ENCODE data around the gene SBF1. TPM values are rescaled to one million over a fixed set of nuclear protein-coding genes. Genes with fewer than 3 reads are reported as not detected.

SBF1 gene
- total and polyA plus RNA-seq, 2 donors (not counting 1 experiment from before 2014, with no cell fraction given): 110 to 254 TPM

- H3K4me1 ChIP-seq (ENCODE audit: control insufficient read depth in 2 of 2, insufficient read depth in 2 of 2, low read length in 2 of 2): peaks cover 13 to 24% of the 10 kb centered on the region in 2 donors
- DNase-seq (no peak), ATAC-seq (ENCODE audit: low read depth) (no peak)
- Mint-ChIP-seq H3K4me3 (no peak overlapping the region), H3K4me1 (peaks cover 24% of the 10 kb centered on the region), H3K27me3 (no peaks in the 10 kb centered on the region), H3K9me3 (ENCODE audit: insufficient read depth) (no peaks in the 10 kb centered on the region), H3K27ac (peak overlapping the region; percentile 75)
- no peak overlapping the region for H2AFZ ChIP-seq (ENCODE audit: insufficient read depth, low read depth, low read length, poor library complexity, severe bottlenecking)
- CTCF ChIA-PET: interaction anchor here (0.8 to 1.7 kb wide), 3 partner anchors 24 to 52 kb away, joined by 3 to 9 read pairs (median 4); no protein-coding TSS in a partner anchor
- H3K79me2 ChIP-seq (ENCODE audit: control insufficient read depth, insufficient read depth, low read length): no peaks in the 10 kb centered on the region
- H3K9me3 ChIP-seq (ENCODE audit: control extremely low read depth in 1 of 3, control insufficient read depth in 2 of 3, insufficient read depth in 1 of 3, low read length in 2 of 3): no peaks in the 10 kb centered on the region
- H3K27ac ChIP-seq (ENCODE audit: low read length in 2 of 2): peak overlapping the region in 1 of 2 donors; percentile 68
- 86% methylated on average over 11 of the region's 17 CpGs for WGBS (ENCODE audit: insufficient coverage)
- TF ChIP-seq CTCF (IDR thresholded peaks at IDR 0.05) (no peak), EZH2 (IDR thresholded peaks at IDR 0.05; ENCODE audit: borderline replicate concordance, insufficient read depth, low read depth, low read length, poor library complexity, severe bottlenecking) (no peak)
- H3K4me3 ChIP-seq (ENCODE audit: control extremely low read depth in 1 of 5, extremely low read depth in 1 of 5, insufficient read depth in 1 of 5, low read depth in 2 of 5, low read length in 4 of 5): no peak overlapping the region
- no peak overlapping the region for H3K9ac ChIP-seq (ENCODE audit: low read length)
- H3K4me2 ChIP-seq (replicated peaks; ENCODE audit: low read depth, low read length, poor library complexity, severe bottlenecking): peak overlapping the region; percentile 33
- H3K27me3 ChIP-seq (replicated peaks in 1 of 4; ENCODE audit: control extremely low read depth in 1 of 4, control insufficient read depth in 3 of 4, insufficient read depth in 4 of 4, low read length in 3 of 4): no peaks in the 10 kb centered on the region
- H4K20me1 ChIP-seq (ENCODE audit: control insufficient read depth, insufficient read depth, low read length, poor library complexity, severe bottlenecking): peaks cover 43% of the 10 kb centered on the region
- H3K36me3 ChIP-seq (replicated peaks in 1 of 2; ENCODE audit: control extremely low read depth in 1 of 2, control insufficient read depth in 1 of 2, extremely low read depth in 1 of 2, insufficient read depth in 2 of 2, low read length in 1 of 2): peaks cover 0 to 46% of the 10 kb centered on the region in 2 experiments
- POLR2A ChIA-PET: no interaction called here
- intact Hi-C loops (cut with micrococcal nuclease): loop anchor here (2.0 kb wide), 1 partner anchor 23 kb away; no protein-coding TSS in a partner anchor
Observed at GRCh38 chr22:50445880-50446707, 28.7 kb downstream of the SBF1 start.

Measured in B cell (primary cell).